DOHH2 (cell line): Measurements from ENCODE around the gene LAMA2.

Experiments used
- H3F3A ChIP-seq: fragments of 200-600 bp; sonication (generic), shearing (Covaris generic); 2 replicates; pipeline ENCODE4 v1.6.0; 2016; ENCODE audit warnings: antibody characterized with exemption, mild to moderate bottlenecking; ENCODE audit not compliant: control insufficient read depth, insufficient read depth
- H3K27ac ChIP-seq: fragments of 200-600 bp; sonication (generic); 2 replicates; pipeline ENCODE4 v1.5.1; 2014; ENCODE audit warnings: low read depth, mild to moderate bottlenecking, low read length, moderate library complexity
- H3K27me3 ChIP-seq: fragments of 200-600 bp; sonication (generic); 2 replicates; pipeline ENCODE4 v1.6.1; 2014; ENCODE audit warnings: mild to moderate bottlenecking, low read length, mixed read lengths; ENCODE audit not compliant: control insufficient read depth
- H3K36me3 ChIP-seq: fragments of 200-600 bp; sonication (generic); 2 replicates; pipeline ENCODE4 v1.6.1; 2014; ENCODE audit warnings: mild to moderate bottlenecking, low read length, moderate library complexity, mixed read lengths; ENCODE audit not compliant: control insufficient read depth
- H3K4me1 ChIP-seq: fragments of 200-600 bp; sonication (generic); 2 replicates; pipeline ENCODE4 v1.6.1; 2014; ENCODE audit warnings: mild to moderate bottlenecking, low read length, mixed read lengths; ENCODE audit not compliant: control insufficient read depth
- H3K4me2 ChIP-seq: fragments of 200-600 bp; sonication (generic); 2 replicates; pipeline ENCODE4 v1.6.0; 2014; ENCODE audit warnings: mild to moderate bottlenecking, low read length, moderate library complexity
- H3K4me3 ChIP-seq: fragments of 200-600 bp; sonication (generic); 2 replicates; pipeline ENCODE4 v1.5.1; 2014; ENCODE audit warnings: mild to moderate bottlenecking, low read length, mixed read lengths
- H3K79me2 ChIP-seq: fragments of 200-600 bp; sonication (generic); 2 replicates; pipeline ENCODE4 v1.6.1; 2014; ENCODE audit warnings: mild to moderate bottlenecking, low read length, mixed read lengths; ENCODE audit not compliant: control insufficient read depth
- H3K9me2 ChIP-seq: fragments of 200-600 bp; sonication (generic); replicated peaks from 2 replicates; pipeline ENCODE4 v1.6.1; 2014; ENCODE audit warnings: mild to moderate bottlenecking, low read length, mixed read lengths; ENCODE audit not compliant: control insufficient read depth
- H3K9me3 ChIP-seq: fragments of 200-600 bp; sonication (generic); 2 replicates; pipeline ENCODE4 v1.6.1; 2014; ENCODE audit warnings: antibody characterized with exemption, low read length, mixed read lengths; ENCODE audit not compliant: control insufficient read depth, insufficient read depth
- H4K20me1 ChIP-seq: fragments of 200-600 bp; sonication (generic); 2 replicates; pipeline ENCODE4 v1.6.0; 2014; ENCODE audit warnings: low read depth, mild to moderate bottlenecking, antibody characterized with exemption, low read length, moderate library complexity; ENCODE audit not compliant: control insufficient read depth, insufficient read depth
- CTCF ChIP-seq: fragments of 200-600 bp; sonication (generic); IDR thresholded peaks from one replicate; pipeline ENCODE4 v1.5.1; 2014; ENCODE audit warnings: antibody characterized with exemption, mild to moderate bottlenecking, low read depth, low read length; ENCODE audit not compliant: poor library complexity, severe bottlenecking
- EZH2phosphoT487 ChIP-seq: fragments of 200-600 bp; sonication (generic); IDR thresholded peaks from 2 replicates; pipeline ENCODE4 v1.6.1; 2017; ENCODE audit warnings: borderline replicate concordance, mild to moderate bottlenecking, antibody characterized with exemption, low read length, moderate library complexity, mixed read lengths

The LAMA2 gene

GRCh38 chr6:129253727-129254126 is 370.8 kb downstream of the LAMA2 start:
- no peaks in the 10 kb centered on the region for H4K20me1 ChIP-seq
- no peaks in the 10 kb centered on the region for H3K4me1 ChIP-seq
- no peaks in the 10 kb centered on the region for H3K36me3 ChIP-seq
- H3K27me3 ChIP-seq, result peaks cover 8% of the 10 kb centered on the region; the same call in 1 of the 2 replicates
- no peak overlapping the region for H3K27ac ChIP-seq
- no peaks in the 10 kb centered on the region for H3K79me2 ChIP-seq
- H3K9me3 ChIP-seq, result no peaks in the 10 kb centered on the region
- no peaks in the 10 kb centered on the region for H3K9me2 ChIP-seq
- no peak for TF ChIP-seq CTCF
- no peak for TF ChIP-seq EZH2phosphoT487
- no peak overlapping the region for H3K4me3 ChIP-seq
- no peak overlapping the region for H3K4me2 ChIP-seq
- H3F3A ChIP-seq, result no peaks in the 10 kb centered on the region

GRCh38 chr6:129257196-129257595 is 374.3 kb downstream of the LAMA2 start:
- Histone ChIP-seq H3F3A (no peaks in the 10 kb centered on the region), H3K9me3 (no peaks in the 10 kb centered on the region), H3K4me1 (no peaks in the 10 kb centered on the region), H4K20me1 (no peaks in the 10 kb centered on the region), H3K4me3 (no peak overlapping the region), H3K36me3 (no peaks in the 10 kb centered on the region), H3K9me2 (no peaks in the 10 kb centered on the region), H3K27ac (no peak overlapping the region), H3K4me2 (no peak overlapping the region), H3K79me2 (no peaks in the 10 kb centered on the region), H3K27me3 (peaks cover 8% of the 10 kb centered on the region; the same call in 1 of the 2 replicates)
- TF ChIP-seq EZH2phosphoT487 (no peak), CTCF (no peak)

- Histone ChIP-seq H3K4me3 (no peak overlapping the region), H3K9me3 (no peaks in the 10 kb centered on the region), H3K36me3 (no peaks in the 10 kb centered on the region), H3K9me2 (no peaks in the 10 kb centered on the region), H3F3A (no peaks in the 10 kb centered on the region), H3K27me3 (no peaks in the 10 kb centered on the region), H3K79me2 (no peaks in the 10 kb centered on the region), H3K4me1 (no peaks in the 10 kb centered on the region), H3K27ac (no peak overlapping the region), H4K20me1 (no peaks in the 10 kb centered on the region), H3K4me2 (no peak overlapping the region)
- TF ChIP-seq EZH2phosphoT487, result no peak
- no peak for TF ChIP-seq CTCF
Measured at GRCh38 chr6:129262661-129263060, 379.7 kb downstream of the LAMA2 start.

GRCh38 chr6:129263176-129263575 is 380.2 kb downstream of the LAMA2 start:
- H3K36me3 ChIP-seq, result no peaks in the 10 kb centered on the region
- no peaks in the 10 kb centered on the region for H3K27me3 ChIP-seq
- H3K9me3 ChIP-seq, result no peaks in the 10 kb centered on the region
- no peaks in the 10 kb centered on the region for H3F3A ChIP-seq
- no peak overlapping the region for H3K27ac ChIP-seq
- no peak overlapping the region for H3K4me2 ChIP-seq
- TF ChIP-seq CTCF, result no peak
- TF ChIP-seq EZH2phosphoT487, result no peak
- no peaks in the 10 kb centered on the region for H3K4me1 ChIP-seq
- no peaks in the 10 kb centered on the region for H3K79me2 ChIP-seq
- H3K4me3 ChIP-seq, result no peak overlapping the region
- H3K9me2 ChIP-seq, result no peaks in the 10 kb centered on the region
- no peaks in the 10 kb centered on the region for H4K20me1 ChIP-seq
